ENCODE data around the gene ADAMTS20. TPM values are rescaled to one million over a fixed set of nuclear protein-coding genes. Genes with fewer than 3 reads are reported as not detected.

The ADAMTS20 gene
- total RNA-seq, 1 experiment from 2014 or later: not detected

- H3K27ac ChIP-seq (ENCODE audit: low read length): peak overlapping the region; percentile 68; the same call in 1 of the 2 replicates
- DNase-seq (ENCODE audit: low read depth, low spot score): no peak
- H3K4me3 ChIP-seq (ENCODE audit: low read depth in 2 of 2, low read length in 2 of 2): no peak overlapping the region
- H3K4me1 ChIP-seq (ENCODE audit: control insufficient read depth, insufficient read depth, low read length): peaks cover 22% of the 10 kb centered on the region
- no peak for TF ChIP-seq SIN3A (IDR thresholded peaks at IDR 0.05; ENCODE audit: borderline replicate concordance, insufficient read depth, low read depth, low read length)
- TF ChIP-seq, protein P1, sequence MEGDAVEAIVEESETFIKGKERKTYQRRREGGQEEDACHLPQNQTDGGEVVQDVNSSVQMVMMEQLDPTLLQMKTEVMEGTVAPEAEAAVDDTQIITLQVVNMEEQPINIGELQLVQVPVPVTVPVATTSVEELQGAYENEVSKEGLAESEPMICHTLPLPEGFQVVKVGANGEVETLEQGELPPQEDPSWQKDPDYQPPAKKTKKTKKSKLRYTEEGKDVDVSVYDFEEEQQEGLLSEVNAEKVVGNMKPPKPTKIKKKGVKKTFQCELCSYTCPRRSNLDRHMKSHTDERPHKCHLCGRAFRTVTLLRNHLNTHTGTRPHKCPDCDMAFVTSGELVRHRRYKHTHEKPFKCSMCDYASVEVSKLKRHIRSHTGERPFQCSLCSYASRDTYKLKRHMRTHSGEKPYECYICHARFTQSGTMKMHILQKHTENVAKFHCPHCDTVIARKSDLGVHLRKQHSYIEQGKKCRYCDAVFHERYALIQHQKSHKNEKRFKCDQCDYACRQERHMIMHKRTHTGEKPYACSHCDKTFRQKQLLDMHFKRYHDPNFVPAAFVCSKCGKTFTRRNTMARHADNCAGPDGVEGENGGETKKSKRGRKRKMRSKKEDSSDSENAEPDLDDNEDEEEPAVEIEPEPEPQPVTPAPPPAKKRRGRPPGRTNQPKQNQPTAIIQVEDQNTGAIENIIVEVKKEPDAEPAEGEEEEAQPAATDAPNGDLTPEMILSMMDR (IDR thresholded peaks at IDR 0.05): peak; percentile 49; the same call in 1 of the 2 replicates
- CTCF ChIA-PET: interaction anchor here (0.6 kb wide), 1 partner anchor 567 kb away, joined by 3 read pairs; no protein-coding TSS in a partner anchor
- intact Hi-C loops (cut with micrococcal nuclease; ENCODE audit: unreplicated experiment): no loop called here
- H3K27me3 ChIP-seq (ENCODE audit: control insufficient read depth, insufficient read depth, low read length): no peaks in the 10 kb centered on the region
- no peak for ATAC-seq
- H3K36me3 ChIP-seq (ENCODE audit: control insufficient read depth, insufficient read depth, low read length): no peaks in the 10 kb centered on the region
- no TSS peak for BruUV-seq (replicated peaks)
- no peaks in the 10 kb centered on the region for H3K9me3 ChIP-seq (ENCODE audit: control insufficient read depth, insufficient read depth, low read depth, low read length)
- POLR2A ChIA-PET: no interaction called here
- in situ Hi-C loops (cut with HindIII; ENCODE audit: low pct_unique_long_range_greater_than_20kb, low sequenced_read_pairs): no loop called here
Observed at GRCh38 chr12:43336962-43337555, 214.9 kb downstream of the ADAMTS20 start.

DNA sequence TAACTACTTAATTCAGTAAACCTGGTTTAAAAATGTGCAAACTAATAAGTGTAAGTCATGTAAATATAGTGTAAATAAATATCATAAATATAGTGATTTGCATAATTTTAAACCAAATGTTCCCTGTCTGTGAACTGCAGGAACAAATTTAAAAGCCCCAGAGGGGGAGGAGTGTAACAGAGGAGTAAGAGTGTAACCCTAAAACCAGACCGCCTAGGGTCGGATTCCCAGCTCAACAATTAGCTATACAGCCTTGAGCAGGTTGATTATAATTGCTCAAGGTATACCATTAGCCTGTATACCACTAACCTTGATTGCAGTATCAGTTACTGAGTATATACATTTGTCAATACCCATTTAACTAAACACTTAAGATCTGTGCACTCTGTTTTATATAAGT is 218.4 kb downstream of the ADAMTS20 start:
- TF ChIP-seq POLR2AphosphoS5 (IDR thresholded peaks at IDR 0.05; ENCODE audit: low read depth, low read length) (no peak), TCF7L2 (IDR thresholded peaks at IDR 0.05; ENCODE audit: low read depth, low read length) (no peak), REST (IDR thresholded peaks at IDR 0.05; ENCODE audit: insufficient read depth in 1 of 2, low read depth in 2 of 2, low read length in 1 of 2) (no peak), SIN3A (IDR thresholded peaks at IDR 0.05; ENCODE audit: borderline replicate concordance, insufficient read depth, low read depth, low read length) (no peak)
- BruUV-seq (replicated peaks): no TSS peak
- intact Hi-C loops (cut with micrococcal nuclease; ENCODE audit: unreplicated experiment) (no loop called here), in situ Hi-C loops (cut with HindIII; ENCODE audit: low pct_unique_long_range_greater_than_20kb, low sequenced_read_pairs) (no loop called here)
- DNase-seq (ENCODE audit: low read depth, low spot score) (no peak), ATAC-seq (0 out of 2 replicates have a peak, but pooled peaks have one; percentile 53)
- Histone ChIP-seq H3K9me3 (ENCODE audit: control insufficient read depth, insufficient read depth, low read depth, low read length) (no peaks in the 10 kb centered on the region), H3K4me1 (ENCODE audit: control insufficient read depth, insufficient read depth, low read length) (peaks cover 15% of the 10 kb centered on the region), H3K36me3 (ENCODE audit: control insufficient read depth, insufficient read depth, low read length) (no peaks in the 10 kb centered on the region), H3K27ac (ENCODE audit: low read length) (peak overlapping the region; percentile 67; the same call in 1 of the 2 replicates), H3K4me3 (ENCODE audit: low read depth in 2 of 2, low read length in 2 of 2) (no peak overlapping the region), H3K27me3 (ENCODE audit: control insufficient read depth, insufficient read depth, low read length) (no peaks in the 10 kb centered on the region)
- CTCF ChIA-PET: no interaction called here
- POLR2A ChIA-PET: no interaction called here

DNA sequence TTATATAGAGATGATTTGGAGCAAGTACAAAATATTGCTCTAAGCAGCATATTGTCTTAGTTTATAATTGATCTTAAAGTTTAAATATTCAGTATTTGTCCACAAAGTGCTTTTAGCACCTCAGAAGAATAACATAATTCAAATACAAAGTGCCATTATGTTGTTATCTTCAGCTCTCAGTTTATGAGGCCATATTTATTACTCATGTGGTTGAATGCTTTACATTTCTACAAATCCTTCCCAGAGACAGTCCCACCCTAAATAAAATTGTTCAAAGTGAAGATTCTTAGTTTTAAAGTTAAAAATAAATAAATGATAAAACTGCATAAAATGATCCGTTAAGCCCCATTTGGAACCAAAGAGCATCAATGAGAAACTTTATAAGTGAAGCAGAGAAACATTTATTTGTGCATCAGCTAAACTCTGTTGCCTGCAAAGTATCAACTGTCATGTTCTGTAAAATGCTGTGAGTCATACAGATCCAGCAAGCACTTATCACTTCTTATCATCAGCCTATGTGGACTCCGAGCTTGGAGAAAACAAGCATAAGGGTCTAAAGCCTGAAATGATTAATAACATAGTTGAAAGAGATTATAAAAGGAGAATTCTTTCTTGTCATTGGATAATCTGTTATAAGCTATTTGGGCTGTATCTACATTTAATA is 218.9 kb downstream of the ADAMTS20 start:
- ATAC-seq: peak; percentile 90
- ChIA-PET POLR2A (no interaction called here), CTCF (no interaction called here)
- intact Hi-C loops (cut with micrococcal nuclease; ENCODE audit: unreplicated experiment) (no loop called here), in situ Hi-C loops (cut with HindIII; ENCODE audit: low pct_unique_long_range_greater_than_20kb, low sequenced_read_pairs) (no loop called here)
- no peaks in the 10 kb centered on the region for H3K9me3 ChIP-seq (ENCODE audit: control insufficient read depth, insufficient read depth, low read depth, low read length)
- TF ChIP-seq SIN3A (IDR thresholded peaks at IDR 0.05; ENCODE audit: borderline replicate concordance, insufficient read depth, low read depth, low read length): no peak
- no peak for TF ChIP-seq REST (IDR thresholded peaks at IDR 0.05; ENCODE audit: insufficient read depth in 1 of 2, low read depth in 2 of 2, low read length in 1 of 2)
- peak; percentile 78 for TF ChIP-seq TCF7L2 (IDR thresholded peaks at IDR 0.05; ENCODE audit: low read depth, low read length)
- no peak for TF ChIP-seq POLR2AphosphoS5 (IDR thresholded peaks at IDR 0.05; ENCODE audit: low read depth, low read length)
- no peak overlapping the region for H3K4me3 ChIP-seq (ENCODE audit: low read depth in 2 of 2, low read length in 2 of 2)
- H3K27ac ChIP-seq (ENCODE audit: low read length): peak overlapping the region; percentile 71
- H3K36me3 ChIP-seq (ENCODE audit: control insufficient read depth, insufficient read depth, low read length): no peaks in the 10 kb centered on the region
- no TSS peak for BruUV-seq (replicated peaks)
- no peaks in the 10 kb centered on the region for H3K27me3 ChIP-seq (ENCODE audit: control insufficient read depth, insufficient read depth, low read length)
- H3K4me1 ChIP-seq (ENCODE audit: control insufficient read depth, insufficient read depth, low read length): peaks cover 10% of the 10 kb centered on the region
- no peak for DNase-seq (ENCODE audit: low read depth, low spot score)
